GM19193 (cell line): ENCODE measurements around the gene DOCK10.

Experiments used
- POLR2A ChIP-seq: IDR thresholded peaks from 4 replicates; pipeline ENCODE4 v1.6.1; 2011; ENCODE audit not compliant: insufficient read depth, insufficient read length; ENCODE audit errors: extremely low read depth

Gene DOCK10

DNA sequence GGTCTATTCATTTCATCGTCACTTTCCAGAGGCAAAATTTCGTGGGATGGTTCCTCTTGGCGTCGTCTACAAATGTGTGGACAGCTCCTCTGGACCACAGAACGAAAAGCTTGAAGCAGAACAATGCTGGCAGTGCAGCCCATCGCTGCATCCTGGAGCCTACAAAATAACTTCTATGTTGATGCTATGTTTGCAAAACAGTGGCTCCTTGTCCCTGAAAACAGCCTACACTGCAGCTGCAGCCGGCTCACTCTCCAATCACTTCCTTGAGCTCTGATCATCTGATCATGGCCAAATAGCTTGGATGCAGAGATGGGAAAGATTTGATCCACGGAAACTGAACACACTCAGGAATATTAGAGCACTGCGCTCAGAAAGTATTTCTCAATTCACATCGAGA, 60.0 kb downstream of the DOCK10 start:
- no peak for TF ChIP-seq POLR2A

GRCh38 chr2:224976629-224977525, 65.4 kb downstream of the DOCK10 start:
- TF ChIP-seq POLR2A, result no peak

DNA sequence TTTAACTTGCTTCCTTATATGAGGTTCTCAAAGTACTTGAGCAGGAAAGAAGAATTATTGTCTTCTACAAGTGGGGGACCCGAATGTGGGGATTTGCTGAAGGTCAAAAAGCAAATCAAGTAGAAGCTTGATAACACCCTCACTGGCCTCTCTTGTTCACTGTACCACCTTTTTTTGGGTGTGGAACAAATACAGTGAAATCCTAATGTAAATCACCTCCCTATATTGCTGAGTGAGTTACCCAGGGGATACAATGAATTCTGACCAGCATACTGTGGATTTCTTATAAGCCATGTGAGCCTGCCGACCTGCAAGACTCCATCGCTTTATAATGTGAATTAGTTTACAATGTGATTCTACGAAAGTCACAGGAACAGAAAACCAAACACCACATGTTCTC, 66.5 kb downstream of the DOCK10 start:
- no peak for TF ChIP-seq POLR2A

GRCh38 chr2:224973112-224974016, 68.9 kb downstream of the DOCK10 start:
- no peak for TF ChIP-seq POLR2A

DNA sequence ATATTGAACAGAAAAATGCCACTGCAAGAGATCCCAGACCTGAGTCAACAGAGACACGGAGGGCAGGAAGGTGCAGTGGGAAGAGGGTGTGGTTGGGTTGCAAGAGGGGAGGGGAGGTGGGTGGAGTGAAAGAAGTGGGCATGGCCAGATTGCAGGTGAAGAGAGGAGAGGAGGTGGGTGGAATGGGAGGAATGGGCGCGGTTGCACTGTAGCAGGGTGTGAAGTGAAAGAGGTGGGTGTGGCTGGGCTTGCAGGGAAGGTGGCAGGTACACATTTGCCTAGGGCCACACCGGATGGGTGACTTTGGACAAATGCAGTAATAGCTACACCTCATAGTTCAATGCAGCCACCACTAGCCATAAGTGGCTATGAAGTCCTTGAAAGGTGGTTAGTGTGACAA, 71.1 kb downstream of the DOCK10 start:
- TF ChIP-seq POLR2A, result no peak

- TF ChIP-seq POLR2A, result no peak
Observed at GRCh38 chr2:224970311-224970710, 72.0 kb downstream of the DOCK10 start.

DNA sequence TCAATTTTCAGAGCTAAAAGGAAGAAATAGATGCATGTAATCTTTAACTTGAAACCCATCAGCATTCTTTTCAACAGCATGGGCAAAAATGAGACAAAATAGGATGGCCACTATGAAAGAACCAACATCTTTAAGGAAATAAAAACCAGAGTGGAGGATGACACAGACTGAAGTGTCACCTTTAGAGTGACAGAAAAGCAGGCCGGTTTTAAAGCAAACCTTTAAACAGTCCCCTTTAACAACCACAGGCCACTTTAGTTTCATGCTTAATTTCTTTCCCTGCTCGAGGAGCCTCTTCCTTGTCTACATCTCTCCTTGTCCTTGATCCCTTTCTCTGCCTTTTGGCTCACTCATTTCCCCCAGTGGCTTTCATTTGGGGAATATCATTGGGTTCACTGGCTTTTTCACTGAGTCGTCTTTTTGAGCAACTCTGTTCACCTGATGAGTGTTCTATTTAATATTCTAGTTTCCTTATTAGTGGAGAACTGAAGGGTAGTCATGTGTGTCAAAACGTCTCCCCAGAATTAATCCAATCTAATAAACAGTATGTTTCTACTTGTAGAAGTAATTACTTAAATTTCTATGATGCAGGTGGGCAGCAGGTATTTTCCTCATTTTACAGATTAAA, 72.5 kb downstream of the DOCK10 start:
- TF ChIP-seq POLR2A, result no peak

DNA sequence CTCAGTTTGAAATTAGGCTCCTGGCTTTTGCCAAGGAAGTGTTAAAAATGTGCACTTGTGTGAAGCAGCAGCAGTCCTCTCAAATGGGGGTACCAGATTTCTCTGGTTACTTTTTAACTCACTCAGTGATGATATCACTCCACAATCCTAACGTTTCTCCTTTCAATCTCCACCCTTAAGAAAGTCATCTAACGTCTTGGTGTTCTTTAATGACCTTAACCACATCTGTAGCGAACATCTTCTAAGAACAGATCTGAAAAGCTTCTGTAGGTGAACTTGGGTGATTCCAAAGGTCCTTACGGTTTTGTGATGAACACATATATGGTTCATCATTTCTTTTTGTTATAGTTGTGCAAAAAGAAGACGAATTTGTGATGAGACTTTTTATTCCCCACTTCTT, 73.2 kb downstream of the DOCK10 start:
- no peak for TF ChIP-seq POLR2A

- no peak for TF ChIP-seq POLR2A
Observed at GRCh38 chr2:224968051-224968450, 74.2 kb downstream of the DOCK10 start.

GRCh38 chr2:224966613-224967012, 75.7 kb downstream of the DOCK10 start:
- TF ChIP-seq POLR2A, result no peak

GRCh38 chr2:224959556-224959955, 82.7 kb downstream of the DOCK10 start:
- TF ChIP-seq POLR2A, result no peak

DNA sequence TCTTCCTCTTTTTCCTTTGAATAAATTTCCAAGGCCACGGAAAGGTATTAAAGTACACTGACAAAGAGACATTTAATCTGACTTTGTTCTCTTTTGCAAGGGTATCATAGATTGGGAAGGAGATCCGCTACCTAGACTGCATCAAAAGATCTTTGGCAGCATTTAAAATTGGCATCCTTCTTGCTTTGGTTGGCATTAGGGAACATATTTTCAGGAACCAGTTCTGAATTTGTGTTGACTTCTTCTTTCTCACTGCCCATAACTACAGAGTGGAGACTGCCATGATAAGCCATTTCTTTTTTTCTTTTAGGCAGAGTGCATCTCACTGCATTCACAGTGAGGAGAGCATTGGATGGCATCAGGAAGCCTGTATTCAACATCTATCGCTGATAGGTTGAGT, 83.4 kb downstream of the DOCK10 start:
- TF ChIP-seq POLR2A, result no peak

DNA sequence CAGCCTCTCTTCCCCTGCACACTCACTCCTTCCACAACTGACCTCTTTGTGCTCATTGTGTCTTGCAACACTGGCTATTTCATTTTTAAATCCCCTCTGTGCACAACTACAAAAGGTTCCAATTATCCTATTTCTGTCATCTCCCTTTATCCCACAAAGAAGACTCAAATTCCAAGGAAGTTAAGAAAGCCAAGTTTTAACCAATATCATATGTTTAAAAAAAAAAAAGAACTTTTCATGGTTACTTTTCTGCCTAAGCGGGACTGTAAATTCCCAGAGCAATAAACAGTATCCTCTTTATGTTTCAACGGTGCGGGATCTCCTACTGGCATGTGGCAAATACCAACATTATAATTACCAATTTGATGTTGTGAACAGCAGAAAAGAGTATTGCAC, 83.8 kb downstream of the DOCK10 start:
- no peak for TF ChIP-seq POLR2A

GRCh38 chr2:224957540-224958461, 84.5 kb downstream of the DOCK10 start:
- TF ChIP-seq POLR2A, result no peak
